ENCODE results near the gene TIE1.

TIE1 gene

DNA sequence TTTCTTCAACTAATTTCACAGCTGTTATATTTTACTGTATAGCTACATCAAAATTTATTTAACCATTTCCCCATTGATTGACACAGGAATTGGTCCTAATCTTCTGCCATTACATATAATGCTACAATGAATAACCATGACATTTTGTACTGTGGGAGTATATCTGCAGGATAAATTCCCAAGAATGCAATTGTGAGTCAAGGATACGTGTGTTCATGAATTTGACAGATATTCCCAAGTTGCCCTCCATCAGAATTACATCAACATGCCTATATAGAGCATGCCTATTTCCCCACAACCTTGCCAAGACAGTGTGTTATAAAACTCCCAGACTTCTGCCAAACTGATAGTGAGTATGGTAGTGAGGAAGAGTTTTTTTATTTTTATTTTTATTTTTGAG, 2.7 kb upstream of the TIE1 start:
- no peak for DNase-seq (ENCODE audit: low read depth)
- H3K4me3 ChIP-seq (ENCODE audit: low read depth, low read length), result no peak overlapping the region
- TF ChIP-seq POLR2A (IDR thresholded peaks at IDR 0.05; ENCODE audit: extremely low read depth, insufficient read length), result no peak
- TF ChIP-seq CTCF (IDR thresholded peaks at IDR 0.05; ENCODE audit: low read depth, low read length), result no peak
- TF ChIP-seq MYC (IDR thresholded peaks at IDR 0.05; ENCODE audit: low read depth, low read length), result no peak
- TF ChIP-seq, protein P1, sequence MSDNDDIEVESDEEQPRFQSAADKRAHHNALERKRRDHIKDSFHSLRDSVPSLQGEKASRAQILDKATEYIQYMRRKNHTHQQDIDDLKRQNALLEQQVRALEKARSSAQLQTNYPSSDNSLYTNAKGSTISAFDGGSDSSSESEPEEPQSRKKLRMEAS (IDR thresholded peaks at IDR 0.05; ENCODE audit: low read depth, low read length), result no peak

DNA sequence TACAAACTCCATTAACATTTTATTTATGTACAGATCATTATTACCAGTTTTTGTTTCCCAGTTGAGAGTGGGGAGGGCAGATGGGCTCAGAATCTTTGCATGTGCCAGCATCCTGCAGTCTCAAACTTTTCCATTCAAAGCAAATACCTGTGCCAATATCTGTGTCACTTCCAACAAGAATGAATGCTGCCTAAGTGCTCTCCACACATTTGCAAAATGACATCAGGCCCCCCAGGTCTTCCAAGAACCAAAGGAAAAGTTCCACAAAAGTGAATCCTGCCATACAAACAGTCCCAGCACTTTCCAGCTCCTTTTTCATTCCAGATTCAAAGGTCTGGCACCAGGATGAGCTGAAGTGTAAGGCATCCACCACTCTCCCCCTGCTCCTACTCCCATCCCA, 1.7 kb upstream of the TIE1 start:
- H3K4me3 ChIP-seq (ENCODE audit: low read depth, low read length), result no peak overlapping the region
- TF ChIP-seq CTCF (IDR thresholded peaks at IDR 0.05; ENCODE audit: low read depth, low read length), result no peak
- DNase-seq (ENCODE audit: low read depth), result no peak

DNA sequence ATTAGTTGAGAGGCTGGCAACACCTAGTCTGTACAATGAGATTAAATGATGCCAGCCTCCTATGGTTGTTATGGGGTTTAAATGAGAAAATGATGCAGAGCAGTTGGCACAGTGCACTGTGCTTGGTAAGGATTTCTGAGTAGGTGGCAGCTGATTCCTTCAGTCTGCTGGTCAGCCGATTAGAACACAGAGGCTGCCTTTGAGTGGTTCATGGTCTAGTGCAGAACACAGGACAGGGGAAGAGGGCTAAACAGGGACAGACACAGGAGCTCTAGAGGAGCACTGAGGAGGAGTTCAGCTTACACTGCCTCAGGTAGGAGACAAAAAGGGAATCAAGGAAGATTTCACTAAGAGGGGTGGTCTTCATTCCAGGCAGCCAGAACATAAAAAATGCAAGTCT, 1.4 kb downstream of the TIE1 start:
- DNase-seq (ENCODE audit: low read depth), result no peak
- no peak overlapping the region for H3K4me3 ChIP-seq (ENCODE audit: low read depth, low read length)
- TF ChIP-seq MYC (IDR thresholded peaks at IDR 0.05; ENCODE audit: low read depth, low read length), result no peak
- TF ChIP-seq, protein P1 (IDR thresholded peaks at IDR 0.05; ENCODE audit: low read depth, low read length), result no peak
- no peak for TF ChIP-seq POLR2A (IDR thresholded peaks at IDR 0.05; ENCODE audit: extremely low read depth, insufficient read length)
- no peak for TF ChIP-seq CTCF (IDR thresholded peaks at IDR 0.05; ENCODE audit: low read depth, low read length)

GRCh38 chr1:43302721-43303470, 2.1 kb downstream of the TIE1 start:
- TF ChIP-seq, protein P1 (IDR thresholded peaks at IDR 0.05; ENCODE audit: low read depth, low read length), result no peak
- H3K4me3 ChIP-seq (ENCODE audit: low read depth, low read length), result no peak overlapping the region
- no peak for DNase-seq (ENCODE audit: low read depth)

GRCh38 chr1:43303471-43304313, 2.9 kb downstream of the TIE1 start:
- no peak overlapping the region for H3K4me3 ChIP-seq (ENCODE audit: low read depth, low read length)
- DNase-seq (ENCODE audit: low read depth), result no peak
- no peak for TF ChIP-seq MYC (IDR thresholded peaks at IDR 0.05; ENCODE audit: low read depth, low read length)
- TF ChIP-seq CTCF (IDR thresholded peaks at IDR 0.05; ENCODE audit: low read depth, low read length), result no peak
- TF ChIP-seq POLR2A (IDR thresholded peaks at IDR 0.05; ENCODE audit: extremely low read depth, insufficient read length), result no peak
- TF ChIP-seq, protein P1 (IDR thresholded peaks at IDR 0.05; ENCODE audit: low read depth, low read length), result no peak

DNA sequence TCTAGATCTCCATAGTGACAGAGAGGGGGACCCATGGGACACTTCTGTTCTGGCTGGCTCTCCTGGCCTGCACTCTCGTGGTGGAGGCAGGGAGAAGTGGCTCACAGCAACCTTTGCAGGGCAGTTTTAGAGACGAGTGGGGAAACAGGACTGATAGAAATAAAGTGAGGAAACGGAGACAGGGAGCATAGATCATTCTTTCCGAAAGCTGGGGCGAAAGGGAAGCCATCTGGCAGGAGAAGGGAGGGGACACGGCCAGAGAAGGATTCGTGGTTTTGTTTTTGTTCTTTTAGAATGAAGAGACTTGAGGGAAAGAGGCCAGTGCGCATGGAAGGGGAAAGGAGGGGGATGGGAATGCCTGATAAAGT, 3.5 kb downstream of the TIE1 start:
- DNase-seq (ENCODE audit: low read depth), result no peak
- TF ChIP-seq CTCF (IDR thresholded peaks at IDR 0.05; ENCODE audit: low read depth, low read length) (no peak), POLR2A (IDR thresholded peaks at IDR 0.05; ENCODE audit: extremely low read depth, insufficient read length) (no peak), MYC (IDR thresholded peaks at IDR 0.05; ENCODE audit: low read depth, low read length) (no peak)
- TF ChIP-seq, protein P1 (IDR thresholded peaks at IDR 0.05; ENCODE audit: low read depth, low read length), result no peak
- no peak overlapping the region for H3K4me3 ChIP-seq (ENCODE audit: low read depth, low read length)

Measured in NB4 (cell line).